LNCaP clone FGC (cell line): ENCODE results near the gene KRT33B.

ENCODE experiments used
- DNase-seq: peaks from one replicate; pipeline ENCODE4 v3.0.0-alpha.2; 2011; ENCODE audit warnings: low read depth
- H3K4me3 ChIP-seq: 2 replicates; pipeline ENCODE4 v1.5.1; 2011; ENCODE audit warnings: mild to moderate bottlenecking, low read depth, low read length, control low read depth
- CTCF ChIP-seq: IDR thresholded peaks from 2 replicates; pipeline ENCODE4 v1.5.1; 2012; ENCODE audit warnings: mild to moderate bottlenecking; ENCODE audit not compliant: control insufficient read depth, insufficient read depth; ENCODE audit errors: extremely low read depth

KRT33B gene

DNA sequence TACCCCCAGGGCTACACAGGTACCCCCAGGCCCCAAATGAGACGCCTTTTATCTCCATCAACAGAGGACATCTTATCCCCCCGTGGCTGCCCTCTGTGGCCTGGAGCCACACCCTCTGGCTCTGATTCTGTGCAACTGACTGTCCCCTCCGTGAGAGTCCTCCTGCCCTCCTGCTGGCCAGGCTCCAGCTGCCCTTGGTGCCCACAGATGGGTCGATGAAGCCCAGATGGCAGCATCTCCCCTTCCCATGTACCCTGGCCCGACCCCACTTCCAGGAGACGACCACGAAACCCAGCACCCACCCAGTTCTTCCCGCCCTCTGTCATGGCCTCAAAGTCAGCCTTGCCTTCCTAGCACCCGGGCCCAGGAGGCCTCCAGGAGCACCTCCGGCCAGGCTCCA lies 44.5 kb downstream of the KRT33B start:
- no peak overlapping the region for H3K4me3 ChIP-seq
- no peak for TF ChIP-seq CTCF
- no peak for DNase-seq

- TF ChIP-seq CTCF = peak; percentile 64
- no peak overlapping the region for H3K4me3 ChIP-seq
- DNase-seq = no peak
Measured at GRCh38 chr17:41324180-41325075, 45.2 kb downstream of the KRT33B start.

DNA sequence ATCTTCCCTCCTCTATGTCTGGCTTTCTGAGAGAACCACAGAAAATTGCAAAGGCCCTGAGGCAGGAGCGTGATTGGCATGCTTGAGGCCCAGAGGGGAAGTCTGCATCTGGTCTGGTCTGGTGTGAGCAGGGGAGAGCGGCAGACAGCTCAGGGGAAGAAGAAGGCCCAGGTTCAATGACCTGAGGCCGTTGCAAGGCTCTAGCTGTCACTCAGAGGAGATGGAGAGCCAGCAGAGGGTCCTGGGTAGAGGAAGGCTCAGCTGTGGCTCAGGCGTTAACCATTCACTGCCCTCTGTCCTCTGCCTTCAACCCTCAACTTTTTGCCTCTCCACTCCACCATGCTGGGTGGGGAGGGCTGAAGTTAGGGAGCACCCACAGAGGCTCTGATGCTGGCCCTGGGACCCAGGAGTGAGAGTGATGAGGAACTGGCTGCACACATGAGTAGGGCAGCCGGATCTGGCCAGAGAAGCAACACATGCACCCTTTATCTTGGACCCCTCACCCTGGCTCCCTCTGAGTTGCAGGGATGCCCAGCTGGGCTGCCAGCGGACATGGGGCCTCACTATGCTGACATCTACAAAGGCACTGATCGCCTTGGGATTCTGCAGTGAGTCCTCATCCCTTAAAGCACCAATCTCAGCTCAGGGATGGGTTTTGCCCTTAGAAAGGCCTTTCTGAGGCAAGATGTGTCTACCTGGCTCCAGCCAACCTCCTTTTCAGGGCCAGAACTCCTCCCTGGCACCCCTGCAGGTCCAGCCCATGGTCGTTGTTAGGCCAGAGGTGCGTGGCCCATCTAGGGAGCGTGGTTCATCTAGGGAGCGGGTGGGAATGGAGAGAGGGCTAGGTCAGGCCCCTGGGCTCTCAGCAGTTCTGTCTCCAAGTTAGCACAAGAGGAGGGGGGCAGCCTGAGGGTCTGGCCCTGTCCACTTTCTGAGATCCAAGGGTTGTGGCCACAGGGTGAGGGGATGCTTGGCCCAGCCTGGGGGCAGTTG lies 46.4 kb downstream of the KRT33B start:
- no peak for DNase-seq
- H3K4me3 ChIP-seq = no peak overlapping the region
- TF ChIP-seq CTCF = no peak

- DNase-seq = no peak
- no peak overlapping the region for H3K4me3 ChIP-seq
- TF ChIP-seq CTCF = peak; percentile 80
Measured at GRCh38 chr17:41322094-41322902, 47.3 kb downstream of the KRT33B start.

GRCh38 chr17:41318231-41318630 lies 51.4 kb downstream of the KRT33B start:
- no peak for DNase-seq
- no peak for TF ChIP-seq CTCF

DNA sequence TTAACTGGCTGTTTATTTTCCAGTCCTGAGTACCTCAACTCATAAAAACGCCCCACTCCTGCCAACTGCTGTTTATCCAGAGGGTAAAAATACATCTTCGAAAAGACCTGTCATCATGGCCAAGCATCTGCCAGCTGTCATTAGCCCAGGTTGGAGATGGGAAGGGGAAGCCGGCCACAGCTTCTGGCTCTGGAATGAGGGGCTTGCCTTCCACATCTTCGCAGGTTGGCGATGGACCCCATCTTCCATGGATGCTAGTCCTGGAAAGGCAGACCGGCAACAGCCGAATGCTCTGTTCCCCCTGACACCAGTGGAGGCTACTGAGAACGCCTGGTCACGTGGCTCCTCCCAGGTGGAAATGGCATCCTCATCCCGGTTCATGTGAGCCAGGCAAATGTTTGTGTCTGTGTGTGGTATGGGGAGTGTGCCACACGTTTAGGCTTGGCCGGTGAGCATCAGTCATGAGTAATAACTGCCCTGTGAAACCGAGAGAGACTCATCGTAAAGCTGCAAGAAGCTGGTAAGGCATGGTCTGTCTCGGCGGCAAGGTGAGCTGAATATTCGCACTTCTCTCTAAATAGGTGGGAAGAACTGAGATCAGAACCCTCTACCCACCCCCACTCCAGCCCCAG lies 53.7 kb downstream of the KRT33B start:
- no peak overlapping the region for H3K4me3 ChIP-seq
- DNase-seq = no peak
- no peak for TF ChIP-seq CTCF

More at GRCh38 chr17:41318231-41318630, 51.4 kb downstream of the KRT33B start:
- H3K4me3 ChIP-seq = no peak overlapping the region
